ENCODE data around the gene TRIM7. TPM values are rescaled to one million over a fixed set of nuclear protein-coding genes. Genes with fewer than 3 reads are reported as not detected.
"Not testable (repeated sequence)": the region's sequence is repeated elsewhere in the genome, so short reads cannot be mapped to it uniquely, and the experiment has no call there.

The TRIM7 gene
- total RNA-seq, 2 donors from 2014 or later, result 11.5 to 17.9 TPM

GRCh38 chr5:181170996-181171395 is 34.0 kb downstream of the TRIM7 start:
- TF ChIP-seq CTCF (IDR thresholded peaks at IDR 0.05) (no peak), POLR2A (IDR thresholded peaks at IDR 0.05) (no peak)
- Histone ChIP-seq H3K27me3 (peaks cover 0 to 67% of the 10 kb centered on the region in 2 donors), H3K4me1 (peaks cover 12% of the 10 kb centered on the region), H3K36me3 (replicated peaks in 1 of 2; ENCODE audit: insufficient read depth in 1 of 2, low read depth in 2 of 2) (no peaks in the 10 kb centered on the region), H3K4me3 (no peak overlapping the region), H3K9me3 (no peaks in the 10 kb centered on the region), H3K27ac (no peak overlapping the region)
- no peak for ATAC-seq
- no peak for DNase-seq
- intact Hi-C loops (cut with DNase I), result no loop called here
- WGBS, 2 donors, result 34 to 41% methylated on average over 6 of the region's 6 CpGs

- Histone ChIP-seq H3K27me3 (peaks cover 0 to 61% of the 10 kb centered on the region in 2 donors), H3K4me3 (no peak overlapping the region), H3K9me3 (no peaks in the 10 kb centered on the region), H3K27ac (no peak overlapping the region), H3K36me3 (replicated peaks in 1 of 2; ENCODE audit: insufficient read depth in 1 of 2, low read depth in 2 of 2) (no peaks in the 10 kb centered on the region), H3K4me1 (peaks cover 12% of the 10 kb centered on the region)
- DNase-seq (no peak), ATAC-seq (no peak)
- intact Hi-C loops (cut with DNase I), result no loop called here
- 12 to 18% methylated on average over 17 to 33 of the region's 33 CpGs for WGBS, 2 donors
- TF ChIP-seq CTCF (IDR thresholded peaks at IDR 0.05) (no peak), POLR2A (IDR thresholded peaks at IDR 0.05) (no peak)
Measured at GRCh38 chr5:181170237-181170825, 34.7 kb downstream of the TRIM7 start.

GRCh38 chr5:181169459-181170236 is 35.3 kb downstream of the TRIM7 start:
- WGBS, 2 donors, result 5 to 8% methylated on average over 33 to 50 of the region's 50 CpGs
- DNase-seq; H3K4me3 ChIP-seq; H3K36me3 ChIP-seq (replicated peaks in 1 of 2; ENCODE audit: insufficient read depth in 1 of 2, low read depth in 2 of 2); H3K27ac ChIP-seq; ATAC-seq; intact Hi-C loops (cut with DNase I); H3K9me3 ChIP-seq: not testable (repeated sequence)
- Histone ChIP-seq H3K27me3 (peaks cover 0 to 60% of the 10 kb centered on the region in 2 donors), H3K4me1 (peaks cover 12% of the 10 kb centered on the region)

- ATAC-seq (no peak), DNase-seq (no peak)
- Histone ChIP-seq H3K27ac (no peak overlapping the region), H3K27me3 (peaks cover 0 to 50% of the 10 kb centered on the region in 2 donors), H3K9me3 (no peaks in the 10 kb centered on the region), H3K36me3 (replicated peaks in 1 of 2; ENCODE audit: insufficient read depth in 1 of 2, low read depth in 2 of 2) (no peaks in the 10 kb centered on the region), H3K4me3 (no peak overlapping the region), H3K4me1 (peaks cover 12% of the 10 kb centered on the region)
- TF ChIP-seq CTCF (IDR thresholded peaks at IDR 0.05), result no peak
- 28% methylated on average over 14 of the region's 14 CpGs for WGBS, 2 donors
- intact Hi-C loops (cut with DNase I), result no loop called here
Measured at GRCh38 chr5:181168595-181169118, 36.3 kb downstream of the TRIM7 start.

GRCh38 chr5:181167814-181168488 is 37.0 kb downstream of the TRIM7 start:
- peaks cover 0 to 43% of the 10 kb centered on the region in 2 donors for H3K27me3 ChIP-seq
- H3K4me1 ChIP-seq, result peaks cover 12% of the 10 kb centered on the region
- H3K4me3 ChIP-seq, result no peak overlapping the region
- TF ChIP-seq POLR2A (IDR thresholded peaks at IDR 0.05) (no peak), CTCF (IDR thresholded peaks at IDR 0.05) (peak in 3 of 7 experiments; percentile 15 to 24 (median 22))
- H3K27ac ChIP-seq, result no peak overlapping the region
- DNase-seq (no peak), ATAC-seq (no peak)
- 9 to 18% methylated on average over 11 of the region's 11 CpGs for WGBS, 2 donors
- no peaks in the 10 kb centered on the region for H3K36me3 ChIP-seq (replicated peaks in 1 of 2; ENCODE audit: insufficient read depth in 1 of 2, low read depth in 2 of 2)
- intact Hi-C loops (cut with DNase I), result no loop called here
- H3K9me3 ChIP-seq, result no peaks in the 10 kb centered on the region

Measured in body of pancreas (tissue), 4 donors.